GM10266 (cell line): ENCODE results near the gene GPAM.
"Not testable (repeated sequence)": the region's sequence is repeated elsewhere in the genome, so short reads cannot be mapped to it uniquely, and the experiment has no call there.

Experiments used
- DNase-seq: peaks from one replicate; pipeline ENCODE4 v3.0.0; 2012; ENCODE audit errors: extremely low spot score
- TF ChIP-seq, protein P1 (sequence below): IDR thresholded peaks from 2 replicates; pipeline ENCODE4 v1.5.1; 2012; ENCODE audit warnings: mild to moderate bottlenecking, low read depth; ENCODE audit not compliant: control insufficient read depth, insufficient read depth; ENCODE audit errors: missing control alignments

The GPAM gene, protein sequence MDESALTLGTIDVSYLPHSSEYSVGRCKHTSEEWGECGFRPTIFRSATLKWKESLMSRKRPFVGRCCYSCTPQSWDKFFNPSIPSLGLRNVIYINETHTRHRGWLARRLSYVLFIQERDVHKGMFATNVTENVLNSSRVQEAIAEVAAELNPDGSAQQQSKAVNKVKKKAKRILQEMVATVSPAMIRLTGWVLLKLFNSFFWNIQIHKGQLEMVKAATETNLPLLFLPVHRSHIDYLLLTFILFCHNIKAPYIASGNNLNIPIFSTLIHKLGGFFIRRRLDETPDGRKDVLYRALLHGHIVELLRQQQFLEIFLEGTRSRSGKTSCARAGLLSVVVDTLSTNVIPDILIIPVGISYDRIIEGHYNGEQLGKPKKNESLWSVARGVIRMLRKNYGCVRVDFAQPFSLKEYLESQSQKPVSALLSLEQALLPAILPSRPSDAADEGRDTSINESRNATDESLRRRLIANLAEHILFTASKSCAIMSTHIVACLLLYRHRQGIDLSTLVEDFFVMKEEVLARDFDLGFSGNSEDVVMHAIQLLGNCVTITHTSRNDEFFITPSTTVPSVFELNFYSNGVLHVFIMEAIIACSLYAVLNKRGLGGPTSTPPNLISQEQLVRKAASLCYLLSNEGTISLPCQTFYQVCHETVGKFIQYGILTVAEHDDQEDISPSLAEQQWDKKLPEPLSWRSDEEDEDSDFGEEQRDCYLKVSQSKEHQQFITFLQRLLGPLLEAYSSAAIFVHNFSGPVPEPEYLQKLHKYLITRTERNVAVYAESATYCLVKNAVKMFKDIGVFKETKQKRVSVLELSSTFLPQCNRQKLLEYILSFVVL

DNA sequence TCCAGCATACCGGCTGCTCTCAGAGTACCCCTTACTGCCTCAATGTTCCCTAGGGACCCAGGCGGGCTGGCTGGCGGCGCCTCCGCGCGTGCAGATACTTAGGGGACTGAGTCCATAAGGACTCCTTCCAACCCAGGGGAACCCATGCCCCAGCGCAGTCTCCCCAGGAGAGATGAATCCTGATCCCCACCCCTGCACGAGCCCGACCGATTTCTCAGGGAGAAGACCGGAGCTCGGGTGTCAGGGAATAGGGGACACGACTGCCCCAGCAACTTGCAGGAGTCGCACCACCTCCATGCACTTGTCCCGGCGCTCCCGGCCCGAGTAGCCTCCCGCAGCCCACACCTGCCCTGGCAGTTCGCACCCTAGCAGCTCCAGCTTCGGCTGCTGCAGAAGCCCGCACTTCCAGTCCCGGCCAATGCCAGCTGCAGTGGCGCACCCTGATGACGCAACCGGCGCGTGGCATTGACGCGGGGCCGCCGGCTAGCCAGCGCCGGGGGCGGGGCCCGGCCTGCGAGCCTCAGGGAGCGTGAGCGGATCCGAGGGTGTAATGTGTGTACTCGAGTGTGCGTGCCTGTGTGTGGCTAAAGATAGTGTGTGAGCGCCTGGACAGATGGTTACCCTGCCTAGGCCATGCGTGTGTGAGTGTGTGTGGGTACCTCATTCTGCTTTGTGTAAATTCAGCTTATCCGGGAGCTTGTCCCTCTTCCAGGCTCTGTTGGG lies at the start of gene GPAM:
GPAM (minus strand) TSS at position 437 of the 723 bp plus-strand sequence. CDS start 1,981 bp downstream, outside the sequence.
- DNase-seq: peak; percentile 90
- TF ChIP-seq, protein P1, sequence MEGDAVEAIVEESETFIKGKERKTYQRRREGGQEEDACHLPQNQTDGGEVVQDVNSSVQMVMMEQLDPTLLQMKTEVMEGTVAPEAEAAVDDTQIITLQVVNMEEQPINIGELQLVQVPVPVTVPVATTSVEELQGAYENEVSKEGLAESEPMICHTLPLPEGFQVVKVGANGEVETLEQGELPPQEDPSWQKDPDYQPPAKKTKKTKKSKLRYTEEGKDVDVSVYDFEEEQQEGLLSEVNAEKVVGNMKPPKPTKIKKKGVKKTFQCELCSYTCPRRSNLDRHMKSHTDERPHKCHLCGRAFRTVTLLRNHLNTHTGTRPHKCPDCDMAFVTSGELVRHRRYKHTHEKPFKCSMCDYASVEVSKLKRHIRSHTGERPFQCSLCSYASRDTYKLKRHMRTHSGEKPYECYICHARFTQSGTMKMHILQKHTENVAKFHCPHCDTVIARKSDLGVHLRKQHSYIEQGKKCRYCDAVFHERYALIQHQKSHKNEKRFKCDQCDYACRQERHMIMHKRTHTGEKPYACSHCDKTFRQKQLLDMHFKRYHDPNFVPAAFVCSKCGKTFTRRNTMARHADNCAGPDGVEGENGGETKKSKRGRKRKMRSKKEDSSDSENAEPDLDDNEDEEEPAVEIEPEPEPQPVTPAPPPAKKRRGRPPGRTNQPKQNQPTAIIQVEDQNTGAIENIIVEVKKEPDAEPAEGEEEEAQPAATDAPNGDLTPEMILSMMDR: no peak

DNA sequence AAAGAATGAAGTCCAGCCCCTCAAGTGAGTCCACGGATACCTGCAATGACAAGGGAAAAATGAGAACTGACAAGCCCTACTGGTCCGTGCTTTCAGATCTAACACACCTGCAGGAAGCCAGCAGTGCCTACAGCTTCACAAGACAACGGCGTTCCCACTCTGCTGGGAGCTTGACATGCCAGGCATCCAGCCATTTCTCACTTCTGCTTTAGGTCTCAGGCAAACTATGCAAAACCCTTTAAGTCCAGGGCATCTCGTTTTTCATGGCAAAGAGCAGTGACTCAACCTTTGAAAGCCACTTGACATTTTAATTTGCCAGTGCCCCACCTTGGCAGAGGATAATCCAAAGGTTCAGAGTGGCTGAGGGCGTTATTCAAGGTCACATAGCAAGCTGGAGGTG lies 49.1 kb upstream of the GPAM start:
- TF ChIP-seq, protein P1: no peak
- no peak for DNase-seq

DNA sequence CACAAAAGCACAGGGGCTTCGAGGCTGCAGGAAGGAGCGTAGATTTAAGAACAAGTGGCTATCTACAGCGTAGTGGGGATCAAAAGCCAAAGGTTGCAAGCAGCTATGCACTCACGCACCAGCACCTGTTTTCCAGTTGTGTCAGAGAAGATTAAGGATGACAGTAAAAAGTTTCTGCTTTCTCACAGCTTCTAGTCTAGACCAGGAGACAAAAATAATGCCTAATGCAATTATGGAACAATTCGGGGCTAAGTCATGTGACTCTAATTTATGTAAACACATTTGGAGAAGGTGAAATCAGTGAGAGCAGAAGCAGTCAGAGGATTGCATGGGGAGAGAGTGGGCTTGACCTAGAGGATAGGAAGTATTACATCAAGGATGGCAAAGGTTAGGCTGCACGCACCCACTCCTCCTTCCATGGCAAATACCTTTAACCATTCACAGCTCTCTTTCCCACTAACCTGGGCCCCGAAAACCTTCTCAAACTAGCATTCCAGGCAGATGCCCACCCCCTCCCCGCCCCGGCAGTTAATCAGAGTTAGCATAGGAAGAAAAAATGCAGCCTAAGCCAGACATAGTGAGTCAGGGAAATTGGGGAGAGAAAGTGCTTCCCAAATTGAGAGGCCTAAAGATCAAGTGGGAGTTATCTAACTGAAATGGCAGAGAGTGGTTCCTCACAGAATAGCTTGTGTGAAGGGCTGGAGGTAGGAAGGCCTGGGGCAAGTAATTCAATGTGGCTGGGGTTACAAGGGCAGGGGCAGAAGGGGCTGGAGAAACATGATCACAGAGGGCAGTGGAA lies 48.2 kb upstream of the GPAM start:
- no peak for DNase-seq
- TF ChIP-seq, protein P1: no peak

DNA sequence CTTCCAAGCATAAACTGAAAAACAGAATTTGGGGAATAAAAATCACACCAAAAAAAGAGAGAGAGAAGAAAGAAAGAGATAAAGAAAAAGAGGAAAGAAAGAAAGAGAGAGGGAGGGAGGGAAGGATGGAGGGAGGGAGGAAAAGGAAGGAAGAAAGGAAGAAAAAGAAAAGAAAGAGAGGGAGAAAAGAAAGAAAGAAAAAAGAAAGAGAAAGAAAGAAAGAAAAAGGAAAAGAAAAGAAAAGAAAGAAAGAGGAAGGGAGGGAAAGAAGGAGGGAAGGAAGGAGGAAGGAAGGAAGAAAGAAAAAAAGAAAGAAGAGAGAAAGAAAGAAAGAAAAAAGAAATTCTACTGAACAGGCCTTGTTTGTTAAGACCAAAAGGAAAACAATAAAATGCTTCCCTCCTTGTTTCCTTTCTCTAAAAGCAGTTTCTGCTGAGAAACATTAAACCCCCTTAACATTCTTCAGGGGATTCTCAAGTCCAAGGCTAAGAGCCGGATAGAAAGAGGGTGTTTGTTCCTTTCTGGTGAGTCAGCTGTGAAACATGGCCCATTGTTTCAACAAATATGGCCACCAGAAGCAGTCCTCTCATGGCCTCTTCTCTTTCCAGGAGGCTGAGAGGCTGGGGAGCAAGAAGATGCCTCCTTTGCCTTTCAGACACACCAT lies 46.9 kb upstream of the GPAM start:
- no peak for DNase-seq
- TF ChIP-seq, protein P1: no peak

DNA sequence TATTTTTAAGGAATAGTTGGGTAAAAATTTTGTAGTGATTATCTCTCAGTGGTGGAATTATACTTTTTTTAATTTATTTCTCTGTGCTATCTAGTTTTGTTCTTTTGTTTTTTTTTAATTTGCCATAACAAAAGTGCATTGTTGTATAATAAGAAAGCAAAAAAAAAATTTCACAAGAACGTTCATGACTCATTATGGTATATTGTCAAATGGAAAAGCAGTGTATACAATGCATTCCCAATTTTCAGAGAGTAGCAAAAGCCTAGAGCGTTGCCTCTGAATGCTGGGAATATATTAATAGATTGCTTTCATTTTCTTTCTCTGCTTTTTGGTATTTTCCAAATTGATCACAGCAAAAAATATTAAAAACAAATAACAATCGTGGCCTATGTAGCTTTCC lies 46.3 kb upstream of the GPAM start:
- no peak for DNase-seq
- TF ChIP-seq, protein P1: no peak

DNA sequence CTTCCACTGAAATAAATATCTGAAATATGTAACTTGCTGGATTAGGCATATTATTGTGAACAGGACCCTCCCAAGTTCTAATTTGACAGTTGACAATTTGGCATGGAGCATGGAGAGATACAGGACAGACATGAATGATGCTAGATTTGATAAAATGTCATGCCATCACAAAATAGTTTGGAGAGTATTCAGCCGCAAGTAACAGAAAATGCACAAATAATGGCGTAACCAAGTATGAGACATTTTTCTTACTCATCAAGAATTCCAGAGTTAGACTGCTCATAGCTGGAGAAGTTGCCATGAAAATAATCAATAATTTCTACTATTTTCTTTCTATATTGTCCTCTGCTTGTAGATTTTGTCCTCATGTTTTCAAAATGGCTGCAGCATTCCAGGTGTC lies 45.5 kb upstream of the GPAM start:
- no peak for DNase-seq
- TF ChIP-seq, protein P1: no peak

DNA sequence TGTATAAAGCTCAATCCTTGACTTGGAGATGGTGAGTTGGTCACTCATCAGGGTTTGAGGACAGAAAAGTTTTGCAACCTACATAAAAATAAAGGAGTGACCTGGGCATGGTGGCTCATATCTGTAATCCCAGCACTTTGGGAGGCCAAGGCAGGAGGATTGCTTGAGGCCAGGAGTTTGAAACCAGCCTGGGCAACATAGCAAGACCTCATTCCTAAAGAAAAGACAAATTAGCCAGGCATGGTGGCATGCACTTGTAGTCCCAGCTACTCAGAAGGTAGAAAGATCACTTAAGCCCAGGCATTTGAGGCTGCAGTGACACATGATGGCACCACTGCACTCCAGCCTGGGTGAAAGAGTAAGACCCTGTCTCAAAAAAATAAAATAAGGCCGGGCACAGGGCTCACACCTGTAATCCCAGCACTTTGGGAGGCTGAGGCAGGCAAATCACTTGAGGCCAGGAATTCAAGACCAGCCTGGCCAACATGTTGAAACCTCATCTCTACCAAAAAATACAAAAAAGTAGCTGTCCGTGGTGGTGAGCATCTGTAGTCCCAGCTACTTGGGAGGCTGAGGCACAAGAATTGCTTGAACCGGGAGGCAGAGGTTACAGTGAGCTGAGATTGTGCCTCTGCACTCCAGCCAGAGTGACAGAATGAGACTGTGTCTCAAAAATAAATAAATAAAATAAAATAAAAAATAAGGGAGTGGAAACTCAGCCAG lies 45.0 kb upstream of the GPAM start:
- not testable (repeated sequence) for DNase-seq
